Mucosa of descending colon (tissue), 3 donors: ENCODE results near the gene SPATS2. TPM values are rescaled to one million over a fixed set of nuclear protein-coding genes. Genes with fewer than 3 reads are reported as not detected.

Experiments used
- ATAC-seq: fragments of 200-7000 bp; cut with Tn5 transposase; one replicate; pipeline ENCODE4 v1.9.1; 2020; ENCODE audit warnings: mild to moderate bottlenecking, moderate library complexity
- DNase-seq, 3 donors: peaks; one replicate each; pipeline ENCODE4 v3.0.0-alpha.2; 2020
- H3K36me3 ChIP-seq: fragments of 200-600 bp; one replicate; pipeline ENCODE4 v1.8.0; 2021; ENCODE audit warnings: low read depth, mild to moderate bottlenecking
- H3K4me1 ChIP-seq: fragments of 200-600 bp; one replicate; pipeline ENCODE4 v1.8.0; 2021; ENCODE audit warnings: low read depth, mild to moderate bottlenecking
- H3K4me3 ChIP-seq: fragments of 200-600 bp; one replicate; pipeline ENCODE4 v1.8.0; 2021; ENCODE audit warnings: mild to moderate bottlenecking
- H3K9me3 ChIP-seq: fragments of 200-600 bp; one replicate; pipeline ENCODE4 v1.8.0; 2021; ENCODE audit warnings: mild to moderate bottlenecking
- intact Hi-C, 2 donors: fragments of 100-400 bp; cut with DNase I in 1 of 2; cut with micrococcal nuclease in 1 of 2; formaldehyde crosslinking; loops; one replicate each; pipeline versions ENCODE4 v1.11.0 to v1.11.1; 2022; cut with DNase I, micrococcal nuclease
- total RNA-seq, 3 donors: library from RNA; stranded (reverse); fragmentation: NEBNext Ultra II Directional in 2 of 3; extraction: Animal tissue kit (Norgen Biotek cat#: 25700) in 2 of 3; gene quantifications; one replicate each; pipeline versions ENCODE4 v1.2.1 to v1.2.4, GENCODE V29; 2021 to 2023
- TF ChIP-seq, protein P1 (sequence below): fragments of 200-600 bp; IDR thresholded peaks from one replicate; pipeline ENCODE4 v1.8.0; 2022; ENCODE audit warnings: antibody characterized with exemption, mild to moderate bottlenecking
- donor health status: DM: no; HTN: no; CAD: no; lungs with moderate emphysema.
- donor health status: DM: no; HTN: no; CAD: no.
- donor health status: DM: no; HTN: yes; CAD: no.

Gene SPATS2
- total RNA-seq, 3 donors from 2014 or later, result 15.0 to 19.8 (median 18.3) TPM

GRCh38 chr12:49478949-49479664 lies 111.8 kb downstream of the SPATS2 start:
- DNase-seq (no peak), ATAC-seq (no peak)
- intact Hi-C loops, result no loop called here
- no peaks in the 10 kb centered on the region for H3K9me3 ChIP-seq
- H3K4me3 ChIP-seq, result no peak overlapping the region
- TF ChIP-seq, protein P1, sequence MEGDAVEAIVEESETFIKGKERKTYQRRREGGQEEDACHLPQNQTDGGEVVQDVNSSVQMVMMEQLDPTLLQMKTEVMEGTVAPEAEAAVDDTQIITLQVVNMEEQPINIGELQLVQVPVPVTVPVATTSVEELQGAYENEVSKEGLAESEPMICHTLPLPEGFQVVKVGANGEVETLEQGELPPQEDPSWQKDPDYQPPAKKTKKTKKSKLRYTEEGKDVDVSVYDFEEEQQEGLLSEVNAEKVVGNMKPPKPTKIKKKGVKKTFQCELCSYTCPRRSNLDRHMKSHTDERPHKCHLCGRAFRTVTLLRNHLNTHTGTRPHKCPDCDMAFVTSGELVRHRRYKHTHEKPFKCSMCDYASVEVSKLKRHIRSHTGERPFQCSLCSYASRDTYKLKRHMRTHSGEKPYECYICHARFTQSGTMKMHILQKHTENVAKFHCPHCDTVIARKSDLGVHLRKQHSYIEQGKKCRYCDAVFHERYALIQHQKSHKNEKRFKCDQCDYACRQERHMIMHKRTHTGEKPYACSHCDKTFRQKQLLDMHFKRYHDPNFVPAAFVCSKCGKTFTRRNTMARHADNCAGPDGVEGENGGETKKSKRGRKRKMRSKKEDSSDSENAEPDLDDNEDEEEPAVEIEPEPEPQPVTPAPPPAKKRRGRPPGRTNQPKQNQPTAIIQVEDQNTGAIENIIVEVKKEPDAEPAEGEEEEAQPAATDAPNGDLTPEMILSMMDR, result no peak
- no peaks in the 10 kb centered on the region for H3K4me1 ChIP-seq
- no peaks in the 10 kb centered on the region for H3K36me3 ChIP-seq

DNA sequence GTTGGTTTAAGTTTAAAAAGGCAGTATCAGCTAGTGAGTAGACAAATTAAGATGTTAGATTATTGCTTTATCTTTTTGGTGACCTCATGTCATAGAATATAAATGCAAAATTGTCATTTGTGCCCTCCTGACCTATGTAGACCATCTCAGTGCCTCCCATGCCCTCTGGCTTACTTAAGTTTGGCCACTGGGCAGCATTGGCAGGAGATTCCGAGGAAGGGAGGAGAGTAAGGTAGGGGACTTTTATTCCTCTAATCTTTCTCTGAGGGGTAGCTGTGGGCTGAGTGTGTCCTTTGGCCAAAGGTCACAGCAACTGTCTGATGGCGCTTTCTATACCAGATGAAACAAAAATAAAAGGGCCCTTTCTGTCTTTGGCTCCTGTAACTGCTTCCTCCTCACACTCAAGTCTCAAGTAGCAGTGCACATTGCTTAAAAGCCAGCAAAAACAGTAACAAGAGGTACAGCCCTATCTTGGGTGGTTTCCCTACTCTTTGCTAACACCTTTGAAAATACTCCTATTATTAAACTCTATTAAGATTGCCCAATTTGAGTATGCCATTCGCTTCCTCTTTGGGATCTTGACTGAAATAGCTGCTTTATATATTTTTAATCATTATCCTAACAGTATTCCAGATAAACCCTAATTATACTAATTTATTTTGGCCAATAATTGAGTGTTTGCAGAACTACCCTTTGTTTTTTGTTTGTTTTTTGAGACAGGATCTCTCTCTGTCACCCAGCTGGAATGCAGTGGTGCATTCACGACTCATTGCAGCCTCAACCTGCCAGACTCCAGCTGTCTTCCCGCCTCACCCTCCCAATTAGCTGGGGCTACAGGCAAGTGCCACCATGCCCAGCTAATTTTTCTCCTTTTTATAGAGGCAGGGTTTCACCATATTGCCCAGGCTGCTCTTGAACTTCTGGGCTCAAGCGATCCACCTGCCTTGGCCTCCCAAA lies 115.1 kb downstream of the SPATS2 start:
- ATAC-seq (no peak), DNase-seq (no peak)
- Histone ChIP-seq H3K36me3 (no peaks in the 10 kb centered on the region), H3K4me3 (no peak overlapping the region), H3K9me3 (no peaks in the 10 kb centered on the region), H3K4me1 (no peaks in the 10 kb centered on the region)
- TF ChIP-seq, protein P1, result no peak
- intact Hi-C loops, result no loop called here

DNA sequence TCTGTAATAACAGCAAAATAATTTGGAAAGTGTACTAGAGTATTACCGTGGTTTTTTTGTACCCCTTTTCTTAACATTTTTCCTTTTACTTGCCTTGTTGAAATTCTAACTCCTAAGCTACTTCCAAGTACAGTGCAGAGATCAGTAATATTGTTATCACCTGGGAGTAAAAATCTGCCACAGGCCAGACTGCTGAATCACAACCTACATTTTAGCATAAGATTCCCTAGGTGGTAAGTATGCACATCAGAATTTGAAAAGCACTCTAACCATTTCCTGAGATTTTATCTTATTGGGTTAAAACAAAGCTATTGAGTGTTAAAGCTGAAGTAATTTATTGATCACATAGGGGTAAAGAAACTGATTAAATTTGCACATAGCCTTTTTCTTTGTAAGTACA lies 116.4 kb downstream of the SPATS2 start:
- Histone ChIP-seq H3K9me3 (no peaks in the 10 kb centered on the region), H3K4me1 (no peaks in the 10 kb centered on the region), H3K4me3 (no peak overlapping the region), H3K36me3 (no peaks in the 10 kb centered on the region)
- TF ChIP-seq, protein P1, result no peak
- intact Hi-C loops, result no loop called here
- ATAC-seq, result no peak
- DNase-seq, result no peak

GRCh38 chr12:49487605-49488004 lies 120.3 kb downstream of the SPATS2 start:
- no peaks in the 10 kb centered on the region for H3K4me1 ChIP-seq
- no peak for ATAC-seq
- H3K9me3 ChIP-seq, result no peaks in the 10 kb centered on the region
- no peaks in the 10 kb centered on the region for H3K36me3 ChIP-seq
- intact Hi-C loops, result no loop called here
- H3K4me3 ChIP-seq, result no peak overlapping the region
- TF ChIP-seq, protein P1, result no peak
- DNase-seq, result no peak

DNA sequence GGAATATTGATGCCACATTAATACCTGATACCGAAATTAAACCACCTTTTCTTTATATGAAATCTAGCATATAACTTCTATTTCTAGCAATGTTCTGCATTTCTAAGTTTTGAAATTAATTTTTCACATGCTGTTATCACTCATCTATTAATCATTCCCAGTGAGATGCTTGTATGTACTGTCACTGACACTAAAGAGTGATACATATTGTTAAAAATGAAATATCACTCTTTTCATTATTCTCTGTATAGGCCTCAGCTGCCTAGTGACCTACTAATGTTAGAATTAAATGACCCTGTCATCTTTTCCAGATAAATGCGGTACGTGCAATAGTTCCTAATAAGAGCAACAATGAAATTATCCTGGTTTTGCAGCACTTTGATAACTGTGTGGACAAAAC lies 121.9 kb downstream of the SPATS2 start:
- ATAC-seq, result no peak
- intact Hi-C loops, result no loop called here
- TF ChIP-seq, protein P1, result no peak

More for the DNA sequence above, 121.9 kb downstream of the SPATS2 start:
- H3K9me3 ChIP-seq, result no peaks in the 10 kb centered on the region
- DNase-seq, result no peak
- no peak overlapping the region for H3K4me3 ChIP-seq
- H3K4me1 ChIP-seq, result no peaks in the 10 kb centered on the region
- H3K36me3 ChIP-seq, result no peaks in the 10 kb centered on the region
